Glomerular visceral epithelial cell (primary cell): ENCODE measurements around the gene PIK3IP1.
A peak's percentile ranks its signal among the peaks of the same experiment; 100 is the strongest.
"Not testable (repeated sequence)": the region's sequence is repeated elsewhere in the genome, so short reads cannot be mapped to it uniquely, and the experiment has no call there.

Experiments used
- DNase-seq: peaks from one replicate; pipeline ENCODE4 v3.0.0-alpha.2; 2016; ENCODE audit errors: extremely low spot score

PIK3IP1 gene, protein sequence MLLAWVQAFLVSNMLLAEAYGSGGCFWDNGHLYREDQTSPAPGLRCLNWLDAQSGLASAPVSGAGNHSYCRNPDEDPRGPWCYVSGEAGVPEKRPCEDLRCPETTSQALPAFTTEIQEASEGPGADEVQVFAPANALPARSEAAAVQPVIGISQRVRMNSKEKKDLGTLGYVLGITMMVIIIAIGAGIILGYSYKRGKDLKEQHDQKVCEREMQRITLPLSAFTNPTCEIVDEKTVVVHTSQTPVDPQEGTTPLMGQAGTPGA

DNA sequence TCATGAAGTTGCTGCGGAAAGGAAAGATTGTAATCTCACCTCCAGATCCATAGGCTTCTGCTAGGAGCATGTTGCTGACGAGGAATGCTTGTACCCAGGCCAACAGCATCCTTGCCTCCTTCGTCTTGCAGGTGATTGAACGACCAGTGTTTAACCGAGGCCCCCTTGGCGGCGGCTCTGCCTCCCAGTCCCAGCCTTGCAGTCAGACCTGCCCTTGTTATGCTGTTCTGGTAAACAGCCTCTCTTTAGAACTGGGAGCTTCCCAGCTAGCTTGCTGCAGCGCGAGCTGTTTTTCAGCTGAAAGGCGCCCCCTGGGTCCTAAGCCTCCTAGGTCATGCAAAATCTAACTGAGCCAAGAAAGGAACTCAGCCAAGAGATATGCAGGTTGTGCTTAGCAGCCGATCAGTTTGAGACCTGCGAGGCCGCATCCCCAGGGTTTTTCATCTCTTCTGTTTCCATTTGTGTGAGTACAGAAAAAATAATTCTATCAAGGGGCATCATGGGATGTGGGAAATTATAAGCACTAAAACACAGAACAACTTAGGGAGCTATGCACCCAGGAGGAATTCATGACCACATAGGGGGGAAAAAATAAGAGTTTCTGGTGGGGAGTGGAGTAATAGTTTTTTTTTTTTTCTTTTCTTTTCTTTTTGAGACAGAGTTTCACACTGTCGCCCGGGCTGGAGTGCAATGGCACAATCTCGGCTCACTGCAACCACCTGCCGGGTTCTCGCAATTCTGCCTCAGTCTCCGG is at the start of gene PIK3IP1:
PIK3IP1 (minus strand) TSS at position 253 of the 754 bp plus-strand sequence; CDS start at position 109, 144 bp downstream.
- peak; percentile 81 for DNase-seq

DNA sequence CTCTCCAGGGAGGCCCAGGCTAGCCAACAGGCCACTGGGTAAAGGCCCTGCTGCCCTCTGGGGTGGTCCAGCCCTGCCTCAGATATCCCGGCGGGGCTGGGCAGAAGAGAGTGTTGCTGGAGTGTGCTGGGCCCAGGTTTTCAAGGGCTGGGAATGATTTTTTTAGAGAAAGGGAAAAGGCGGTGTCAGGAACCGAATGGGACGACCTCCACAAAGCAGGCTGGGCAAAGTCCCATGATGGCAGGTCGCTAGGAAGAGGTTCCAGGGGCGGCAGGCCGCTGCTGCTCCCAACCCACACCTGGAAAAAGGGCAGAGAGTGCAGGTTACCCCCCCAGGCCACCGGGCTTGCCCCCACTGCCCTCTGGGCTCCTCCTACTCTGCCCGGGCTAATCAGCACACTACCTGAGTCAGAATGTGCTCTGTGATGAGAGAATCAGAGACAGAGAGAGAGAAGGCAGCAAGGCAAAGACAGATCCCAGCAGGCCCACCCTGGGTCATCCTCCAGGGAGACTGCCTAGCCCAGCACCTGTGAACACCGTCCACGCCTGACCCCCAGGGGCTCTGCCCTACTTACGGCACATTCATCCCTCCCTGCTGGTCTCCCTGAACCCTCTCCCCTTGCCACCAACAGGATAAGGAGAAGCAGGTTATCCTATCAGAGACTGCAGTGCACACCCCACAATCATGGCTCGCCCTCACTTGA is 49.2 kb upstream of the PIK3IP1 start:
- no peak for DNase-seq

DNA sequence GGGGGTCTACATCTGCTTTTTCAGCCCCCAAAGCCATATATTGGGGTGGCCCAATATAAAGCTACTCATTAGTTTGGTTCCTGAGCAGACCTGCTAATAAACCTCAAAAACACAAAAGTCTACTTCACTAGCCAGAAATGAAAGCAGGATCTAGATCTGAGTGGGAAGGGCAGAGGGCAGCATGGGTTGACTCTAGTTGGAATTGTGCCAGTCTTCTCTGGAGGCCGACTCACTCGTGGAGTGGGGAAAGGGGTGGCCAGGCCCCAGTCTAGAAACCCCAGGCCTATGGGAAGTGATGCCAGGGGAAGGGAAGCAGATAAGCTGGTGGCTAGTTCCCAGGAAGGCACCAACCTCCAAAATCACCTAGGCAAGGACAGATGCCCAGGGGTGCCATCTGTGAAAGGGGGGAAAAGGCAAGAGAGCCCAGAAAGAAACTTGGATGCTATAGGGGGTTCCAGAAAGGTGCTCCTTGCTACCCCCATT is 48.5 kb upstream of the PIK3IP1 start:
- DNase-seq = no peak

DNA sequence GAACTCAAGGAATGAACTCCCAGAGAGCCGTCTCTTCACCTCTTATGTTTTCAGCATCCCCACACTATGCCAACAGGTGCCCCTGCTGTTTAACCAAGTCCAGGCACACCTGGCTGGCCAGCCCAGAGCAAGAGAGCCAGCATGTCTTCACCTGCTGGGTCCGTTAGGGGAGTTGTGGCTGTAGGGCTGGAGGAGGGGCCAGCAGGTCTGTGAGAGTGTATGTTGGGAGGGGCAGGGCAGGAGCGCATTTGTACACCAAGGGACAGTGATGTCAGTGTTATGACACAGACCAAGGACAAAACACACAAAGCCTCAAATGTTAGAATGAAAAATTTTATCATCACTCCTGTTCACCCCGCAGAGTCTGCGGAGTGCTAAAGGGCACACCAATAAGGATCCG is 48.1 kb upstream of the PIK3IP1 start:
- DNase-seq = no peak

DNA sequence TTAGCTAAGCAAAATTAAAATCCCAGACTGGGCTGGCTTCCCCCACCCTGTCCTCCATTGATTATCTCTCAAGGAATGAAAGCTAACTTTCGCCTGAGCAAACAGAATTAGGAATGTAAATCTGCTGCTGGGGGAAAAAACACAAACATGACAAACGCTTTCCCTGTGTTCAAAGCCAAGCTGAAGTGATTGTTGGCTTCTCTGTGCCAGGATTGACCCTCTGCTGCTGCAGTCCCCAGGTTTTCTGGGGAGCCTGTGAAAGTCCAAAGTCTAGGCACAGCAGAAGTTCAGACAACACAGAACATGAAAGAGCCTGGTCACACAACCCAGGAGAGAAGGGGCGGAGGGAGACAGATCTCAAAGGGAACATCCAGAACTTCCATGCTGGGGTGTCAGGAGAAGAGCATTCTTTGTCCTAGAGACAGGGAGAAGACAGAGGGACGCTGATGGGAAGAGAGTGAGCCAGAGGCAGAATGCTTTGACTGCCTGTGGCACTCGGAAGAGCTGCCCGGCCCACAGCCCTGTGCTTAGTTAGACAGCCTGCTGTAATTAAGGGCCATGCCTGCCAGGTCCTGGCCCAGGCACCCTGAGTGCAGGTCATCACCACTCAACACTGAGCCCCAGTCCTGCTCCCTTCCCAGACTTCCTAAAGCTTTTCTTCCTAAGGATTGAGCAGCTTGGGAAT is 47.0 kb upstream of the PIK3IP1 start:
- DNase-seq = no peak

DNA sequence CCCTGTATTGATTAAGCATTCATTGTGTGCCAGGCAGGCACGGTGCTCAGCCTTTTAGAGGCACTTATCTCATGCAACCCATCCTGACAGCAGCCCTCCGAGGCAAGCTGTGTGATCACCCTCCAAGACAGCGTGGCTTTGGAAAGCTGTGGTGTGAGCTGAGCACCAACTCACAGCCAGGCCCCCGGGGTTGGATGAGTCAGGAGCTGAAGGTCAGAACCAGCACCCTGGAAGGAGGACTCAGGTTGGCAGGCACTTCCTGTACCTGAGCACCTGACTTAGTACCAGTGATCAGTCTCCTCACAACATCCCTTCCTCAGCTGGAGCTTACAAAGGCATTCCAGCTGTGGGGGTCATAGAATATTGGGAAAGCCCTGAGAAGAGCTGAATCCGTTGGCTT is 44.9 kb upstream of the PIK3IP1 start:
- peak; percentile 33 for DNase-seq

DNA sequence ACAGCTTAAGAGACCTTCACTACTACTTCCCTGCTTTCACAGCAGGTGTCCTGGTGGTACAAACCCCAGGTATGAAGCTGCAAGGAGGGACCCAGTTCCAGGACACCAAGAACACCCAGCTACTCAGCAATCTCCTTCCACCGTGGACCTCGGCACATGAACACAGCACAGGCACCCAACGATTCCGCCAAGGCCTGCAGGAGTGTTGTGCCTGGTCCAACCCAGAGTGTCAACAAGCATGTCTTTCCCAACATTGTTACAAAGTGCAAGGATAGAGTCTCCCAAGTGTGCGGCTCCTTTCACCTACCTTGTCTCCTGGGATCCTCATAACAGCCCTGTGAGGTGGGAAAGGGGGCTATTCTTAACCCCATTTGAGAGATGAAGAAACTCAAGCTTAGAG is 42.0 kb upstream of the PIK3IP1 start:
- no peak for DNase-seq

DNA sequence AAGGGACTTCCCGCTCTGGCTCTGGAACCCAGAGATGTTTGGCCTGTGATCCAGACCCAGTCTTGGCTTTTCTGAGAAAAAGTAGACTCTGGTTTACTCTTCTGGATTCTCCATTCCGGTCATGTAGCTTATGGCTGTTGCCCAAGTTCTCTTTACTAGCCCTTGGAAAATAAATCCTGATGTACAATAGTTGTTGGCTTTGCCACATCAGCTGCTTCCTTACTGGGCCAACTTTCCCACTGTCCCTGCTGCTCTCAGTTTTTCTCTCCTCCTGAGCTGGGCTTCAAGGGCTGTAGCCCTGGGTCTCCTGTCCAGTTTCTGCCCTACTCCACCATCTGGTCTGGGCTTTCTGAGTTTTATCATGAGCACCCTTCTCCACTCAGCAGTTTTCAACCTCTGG is 41.4 kb upstream of the PIK3IP1 start:
- no peak for DNase-seq

DNA sequence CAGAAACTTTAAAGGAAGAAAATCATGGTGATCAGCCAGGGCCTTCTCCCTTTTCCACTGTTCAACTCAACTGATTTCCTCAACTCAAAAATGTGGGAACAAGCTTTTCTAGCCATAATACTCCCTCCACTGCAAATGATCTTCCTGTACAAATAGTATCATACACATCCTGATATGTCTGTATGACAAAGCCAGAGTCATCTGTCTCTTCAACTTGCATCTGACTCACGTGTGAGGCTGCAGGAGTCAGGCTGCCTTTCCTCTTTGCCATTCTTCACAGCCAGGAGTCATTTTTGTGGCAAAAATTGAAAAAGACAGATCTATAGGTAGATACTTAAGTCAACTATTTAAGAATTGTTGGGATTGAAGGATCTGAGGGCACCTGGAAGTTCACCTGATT is 40.6 kb upstream of the PIK3IP1 start:
- no peak for DNase-seq

DNA sequence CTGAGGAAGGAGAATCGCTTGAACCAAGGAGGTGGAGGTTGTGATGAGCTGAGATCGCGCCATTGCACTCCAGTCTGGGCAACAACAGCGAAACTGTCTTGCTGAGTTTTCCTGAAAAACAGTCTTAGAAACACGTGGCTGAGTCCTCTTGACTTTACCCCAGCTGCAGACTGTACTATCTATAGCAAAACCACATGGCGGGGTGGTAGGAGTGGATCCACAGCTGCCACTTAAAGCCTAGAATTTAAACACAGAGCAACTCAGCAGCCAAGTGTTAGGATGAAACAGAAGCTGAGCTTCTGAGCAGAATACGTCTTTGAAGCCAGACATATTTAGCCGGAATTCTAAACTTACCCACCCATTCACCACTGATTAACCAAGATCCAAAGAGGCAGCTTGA is 39.7 kb upstream of the PIK3IP1 start:
- DNase-seq = no peak

DNA sequence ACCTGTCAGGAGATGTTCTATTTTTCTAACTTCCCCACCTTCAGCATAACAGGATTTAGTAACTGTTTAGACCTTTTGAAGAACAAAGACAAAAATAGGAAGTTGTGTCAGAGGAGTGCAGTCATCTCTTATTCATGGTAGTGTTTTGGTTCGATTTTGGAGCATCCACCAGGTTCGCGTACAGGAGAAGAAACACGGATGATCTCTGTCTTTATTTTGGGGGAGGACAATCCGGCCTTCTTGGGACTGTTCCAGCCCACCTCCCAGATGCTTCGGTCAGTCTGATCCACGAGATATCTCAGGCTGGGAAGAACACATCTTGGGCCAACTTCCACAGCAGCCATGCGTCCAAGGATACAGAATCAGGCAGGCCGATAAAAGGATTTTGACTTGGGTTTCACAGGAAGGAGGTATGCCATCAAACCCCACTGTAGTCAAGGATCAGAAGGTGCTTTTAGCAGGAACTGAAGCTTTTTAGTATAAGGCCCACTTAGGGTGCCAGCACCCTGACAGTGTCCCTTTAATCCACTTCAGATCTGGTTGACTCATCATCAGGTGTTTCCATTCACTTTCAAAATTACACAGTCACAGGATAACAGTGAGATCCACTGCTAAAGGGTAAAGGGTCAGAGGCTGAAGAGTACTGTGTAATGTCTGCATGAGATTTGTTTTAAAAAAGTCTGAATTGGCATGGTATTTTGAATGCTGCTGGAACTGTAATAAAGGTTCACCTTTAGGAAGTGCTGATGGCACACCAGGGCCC is 37.3 kb upstream of the PIK3IP1 start:
- no peak for DNase-seq

DNA sequence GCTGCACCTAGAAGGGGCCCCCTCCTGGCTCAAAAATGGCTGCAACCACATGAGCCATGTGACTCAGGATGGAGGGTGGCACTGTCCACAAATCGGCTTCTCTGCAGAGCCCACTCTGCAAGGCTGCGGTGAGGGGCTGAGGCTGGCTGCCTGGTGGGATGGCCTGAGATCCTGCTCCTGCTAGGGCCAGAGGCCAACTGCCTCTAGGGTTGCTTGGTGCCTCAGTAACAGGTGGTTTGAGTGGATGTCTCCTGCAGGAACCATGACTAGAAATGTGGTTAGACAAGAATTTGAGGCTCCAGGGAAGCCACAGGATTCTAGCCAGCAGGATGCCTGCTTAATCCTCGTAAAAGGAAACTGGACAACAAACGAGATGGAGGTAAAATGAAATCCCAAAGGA is 36.7 kb upstream of the PIK3IP1 start:
- peak; percentile 51 for DNase-seq

DNA sequence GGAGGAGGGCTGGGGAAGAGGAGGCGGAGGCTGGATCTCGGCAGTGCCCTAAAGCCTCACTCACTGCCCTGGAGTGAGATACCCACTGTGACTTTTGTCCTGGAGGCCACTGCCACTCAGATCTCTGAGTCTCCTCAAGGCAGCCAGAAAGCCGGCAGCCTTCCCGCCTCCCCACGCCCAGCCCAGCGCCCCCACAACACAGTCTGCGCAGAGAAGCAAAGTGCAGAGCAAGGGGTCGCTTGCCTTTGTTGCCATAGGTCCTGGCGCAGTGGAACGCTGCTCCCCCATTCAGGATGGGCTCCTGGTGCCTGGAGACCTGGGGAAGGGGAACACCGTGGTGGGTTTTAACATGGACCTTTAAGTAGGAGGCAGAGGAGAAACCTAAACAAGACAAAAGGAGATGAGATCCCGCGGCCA is 36.3 kb upstream of the PIK3IP1 start:
- no peak for DNase-seq

DNA sequence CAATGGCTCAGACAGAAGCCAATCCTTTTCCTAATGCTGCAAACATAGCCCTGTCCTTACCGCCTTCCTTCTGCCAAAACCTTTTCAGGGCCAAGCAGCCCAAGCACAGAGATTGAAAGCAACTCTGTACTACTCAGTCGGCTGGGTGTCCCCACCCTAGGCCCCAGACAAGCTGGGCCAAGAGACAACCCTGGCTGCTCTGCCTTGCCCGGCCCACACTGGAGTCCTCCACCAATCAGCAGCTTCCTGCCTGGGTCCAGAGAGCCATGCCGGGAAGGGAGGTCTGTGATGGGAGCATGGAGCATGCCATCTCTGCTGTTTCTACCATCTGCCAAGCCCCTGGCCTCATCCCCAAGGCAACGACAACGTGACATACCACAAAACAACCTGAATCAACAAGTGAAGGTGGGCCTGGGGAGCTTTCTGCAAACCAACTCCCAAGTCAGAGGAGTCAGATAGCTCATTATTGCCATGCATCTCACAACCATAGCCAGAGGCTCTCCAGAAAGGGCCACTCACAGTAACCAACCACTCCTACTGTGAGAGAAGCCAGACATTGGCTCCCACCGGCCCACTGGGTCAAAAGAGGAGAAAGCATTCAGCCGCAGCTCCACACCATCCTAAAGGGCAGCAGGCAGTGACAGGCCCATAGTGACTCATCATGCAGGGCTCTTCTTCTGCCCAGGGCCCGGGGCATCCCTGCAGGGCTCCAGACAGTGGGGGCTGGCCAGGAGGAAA is 35.7 kb upstream of the PIK3IP1 start:
- peak; percentile 16 for DNase-seq

DNA sequence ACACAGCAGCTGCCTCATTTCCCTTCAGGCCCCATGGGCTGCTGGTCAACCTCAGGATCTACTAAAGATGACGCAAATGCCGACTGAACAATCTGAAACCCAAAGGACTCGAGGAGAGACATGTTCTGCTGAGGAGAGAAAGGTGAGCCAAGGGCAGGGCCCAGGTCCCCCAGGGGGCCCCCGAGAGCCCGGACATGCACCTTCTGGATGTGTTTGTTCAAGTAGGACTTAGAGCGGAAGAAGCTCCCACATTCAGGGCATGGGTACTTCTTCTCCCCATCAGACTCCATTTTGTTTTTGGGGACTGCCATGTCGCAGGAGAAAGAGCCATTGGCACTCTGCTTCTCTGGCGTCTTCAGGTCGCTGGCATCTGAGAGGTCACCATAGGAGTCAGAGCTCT is 34.6 kb upstream of the PIK3IP1 start:
- DNase-seq = no peak

DNA sequence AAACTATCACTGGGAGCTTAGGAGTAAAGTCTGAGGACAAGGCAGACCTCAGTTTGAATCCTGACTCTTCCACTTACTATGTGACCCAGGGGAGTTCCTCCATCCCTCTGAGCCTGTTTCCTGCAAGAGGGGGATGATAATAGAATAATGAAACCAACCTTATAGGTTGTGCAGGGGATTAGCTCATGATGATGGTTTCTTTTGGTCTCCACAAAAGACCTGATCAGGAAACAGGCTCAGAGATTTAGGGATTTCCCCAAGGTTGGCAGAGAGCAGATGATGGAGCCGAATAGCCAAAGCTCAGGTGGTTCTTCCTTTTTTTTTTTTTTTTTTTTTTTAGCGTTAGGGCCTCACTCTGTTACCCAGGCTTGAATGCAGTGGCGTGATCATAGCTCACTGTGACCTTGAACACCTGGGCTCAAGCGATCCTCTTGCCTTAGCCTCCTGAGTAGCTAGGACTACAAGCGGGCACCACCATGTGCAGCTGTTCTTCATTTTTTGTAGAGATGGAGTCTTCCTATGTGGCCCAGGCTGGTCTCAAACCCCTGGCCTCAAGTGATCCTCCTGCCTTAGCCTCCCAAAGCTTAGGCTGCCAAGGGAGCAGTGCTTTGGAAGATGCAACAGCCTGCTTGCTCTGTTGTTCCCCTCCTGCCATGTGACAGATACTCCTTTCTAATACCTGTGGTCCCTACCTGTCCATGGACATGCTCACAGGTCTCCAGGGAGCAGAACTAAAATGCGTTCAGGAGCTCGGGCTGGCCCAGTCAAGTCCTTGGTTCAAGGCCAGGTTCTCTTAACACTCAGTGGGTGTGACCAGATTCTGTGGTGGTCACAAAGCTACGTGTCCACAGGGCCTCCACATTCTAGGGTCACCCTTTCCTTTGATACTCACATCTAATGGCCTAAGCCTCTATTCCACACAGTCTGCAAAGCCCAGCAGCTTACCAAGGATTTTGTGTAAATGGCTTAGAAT is 31.6 kb upstream of the PIK3IP1 start:
- no peak for DNase-seq

DNA sequence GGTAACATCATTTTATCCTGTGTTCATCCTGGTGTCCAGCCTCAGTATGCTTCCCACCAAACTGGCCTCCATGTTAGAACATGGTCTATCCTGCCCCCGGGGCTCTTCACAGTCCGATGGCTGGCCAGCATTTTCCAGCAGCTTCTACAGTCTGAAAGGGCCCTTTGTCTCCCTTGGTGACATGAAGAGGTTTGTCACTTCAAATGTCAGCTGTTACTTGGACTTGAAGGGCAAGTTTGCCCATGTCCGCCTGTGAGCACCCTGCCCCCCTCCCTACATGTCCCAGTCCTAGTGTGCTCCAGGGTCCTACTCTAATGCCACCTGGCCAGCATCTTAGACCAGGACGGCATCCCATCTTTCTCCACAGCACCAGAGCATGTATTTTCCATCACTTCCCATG is 29.1 kb upstream of the PIK3IP1 start:
- DNase-seq = no peak

DNA sequence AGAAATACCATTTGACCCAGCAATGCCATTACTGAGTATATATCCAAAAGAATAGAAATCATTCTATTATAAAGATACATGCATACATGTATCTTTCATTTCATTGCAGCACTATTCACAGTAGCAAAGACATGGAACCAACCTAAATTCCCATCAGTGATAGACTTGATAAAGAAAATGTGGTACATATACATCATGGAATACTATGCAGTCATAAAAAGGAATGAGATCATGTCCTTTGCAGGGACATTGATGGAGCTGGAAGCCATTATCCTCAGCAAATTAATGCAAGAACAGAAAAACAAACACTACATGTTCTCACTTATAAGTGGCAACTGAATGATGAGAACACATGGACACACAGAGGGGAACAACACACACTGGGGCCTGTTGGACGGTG is 21.9 kb upstream of the PIK3IP1 start:
- not testable (repeated sequence) for DNase-seq

DNA sequence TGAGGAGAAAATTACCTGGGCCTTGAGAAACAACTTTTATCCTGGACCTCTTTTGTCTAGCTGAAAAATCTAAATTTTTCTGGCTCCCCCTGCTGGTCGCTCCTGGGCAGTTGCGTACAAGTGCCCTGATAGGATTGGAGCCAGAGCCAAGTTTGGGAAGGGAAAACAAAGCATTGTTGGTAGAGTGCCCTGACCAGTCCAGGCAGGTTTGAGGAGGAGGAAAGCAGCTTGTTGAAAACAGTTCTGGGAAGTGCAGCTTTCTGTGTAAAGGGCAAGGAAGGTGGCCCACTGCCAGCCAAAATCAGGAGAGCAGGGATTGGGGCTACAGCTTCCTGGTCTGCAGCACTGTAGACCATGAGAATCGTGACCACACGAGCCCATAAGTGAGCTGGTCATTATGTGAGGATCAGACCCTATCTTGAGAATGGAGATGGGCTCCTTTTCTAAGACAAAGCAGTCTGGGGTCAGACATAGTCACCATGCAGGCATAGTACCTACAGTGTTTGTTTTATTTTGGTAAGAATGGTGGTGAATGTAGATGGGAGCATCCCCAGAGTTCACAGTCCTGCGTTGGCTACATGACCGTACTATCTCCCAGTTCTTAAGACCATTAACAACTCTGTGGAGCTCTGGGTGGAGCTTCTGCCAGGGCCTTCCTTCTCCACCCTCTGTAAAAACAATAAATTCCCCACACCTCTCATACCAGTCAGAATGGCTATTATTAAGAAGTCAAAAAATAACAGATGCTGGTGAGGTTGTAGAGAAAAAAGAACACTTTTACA is 21.3 kb upstream of the PIK3IP1 start:
- peak; percentile 47 for DNase-seq
